Testis (tissue), 3 donors: ENCODE data around the gene MTFP1. TPM values are rescaled to one million over a fixed set of nuclear protein-coding genes. Genes with fewer than 3 reads are reported as not detected.
A peak's percentile ranks its signal among the peaks of the same experiment; 100 is the strongest.

ENCODE experiments used
- DNase-seq: peaks from one replicate; pipeline ENCODE4 v3.0.0-alpha.2; 2019
- H3K27ac ChIP-seq, 2 donors: fragments of 200-600 bp; sonication (generic); one replicate each; pipeline ENCODE4 v1.5.1; 2019
- H3K27me3 ChIP-seq: fragments of 200-600 bp; sonication (generic); one replicate; pipeline ENCODE4 v1.5.1; 2019
- H3K36me3 ChIP-seq: fragments of 200-600 bp; sonication (generic); one replicate; pipeline ENCODE4 v1.5.1; 2017; ENCODE audit warnings: low read depth; ENCODE audit errors: missing control alignments
- H3K4me1 ChIP-seq: fragments of 200-600 bp; sonication (generic); one replicate; pipeline ENCODE4 v1.5.1; 2019
- H3K4me3 ChIP-seq, 2 donors: fragments of 200-600 bp; sonication (generic); one replicate each; pipeline ENCODE4 v1.5.1; 2017 to 2019
- H3K9me3 ChIP-seq: fragments of 200-600 bp; sonication (generic); one replicate; pipeline ENCODE4 v1.5.1; 2017
- POLR2A ChIP-seq: fragments of 450-650 bp; IDR thresholded peaks from one replicate; pipeline ENCODE4 v1.6.1; 2017; ENCODE audit warnings: antibody characterized with exemption, mild to moderate bottlenecking, moderate library complexity
- WGBS, 2 donors: methylation state at CpG; one replicate each; pipeline ENCODE4 v1.1.5; 2018; 5-methylcytosine and 5-hydroxymethylcytosine counted together
- intact Hi-C: fragments of 100-400 bp; cut with DNase I; formaldehyde crosslinking; loops from one replicate; pipeline ENCODE4 v1.15.1; 2023; ENCODE audit warnings: low total_unique reads
- polyA plus RNA-seq: library from polyadenylated mRNA; stranded (reverse); fragments of 350-450 nt; fragmentation: Illumina TruSeq; extraction: RNeasy Lipid Tissue Mini Kit (QIAGEN cat#74804); gene quantifications from one replicate; pipeline ENCODE4 v1.2.3, GENCODE V29; 2014; ENCODE audit warnings: low read depth, low replicate concordance; ENCODE audit not compliant: insufficient read depth
- total RNA-seq, 2 donors: library from RNA; depleted of rRNA; stranded (reverse); fragments of >200 nt; gene quantifications; one replicate each; pipeline ENCODE4 v1.2.3, GENCODE V29; 2016
- TF ChIP-seq, protein P1 (sequence below), 3 experiments: fragments of 450-650 bp in 2 of 3; fragments of 200-600 bp in 1 of 3; sonication (generic) in 1 of 3; IDR thresholded peaks; one replicate each; pipeline ENCODE4 v1.5.1; 2016 to 2019; ENCODE audit warnings: antibody characterized with exemption in 3 of 3, mild to moderate bottlenecking in 2 of 3, moderate library complexity in 1 of 3

MTFP1 gene
- total and polyA plus RNA-seq, 3 donors from 2014 or later: 5.7 to 13.2 (median 9.3) TPM

GRCh38 chr22:30396871-30397655 lies 28.5 kb upstream of the MTFP1 start, which contains the start of gene SEC14L2:
SEC14L2 (plus strand) TSS chr22:30397018; CDS start chr22:30397117, 99 bp downstream.
- 0 to 2% methylated on average over 8 to 39 of the region's 56 CpGs for WGBS, 2 donors
- no peaks in the 10 kb centered on the region for H3K9me3 ChIP-seq
- H3K27ac ChIP-seq: no peak within 1 kb of the TSS
- no peaks in the 10 kb centered on the region for H3K36me3 ChIP-seq
- peak; percentile 76 for DNase-seq
- TF ChIP-seq, protein P1, sequence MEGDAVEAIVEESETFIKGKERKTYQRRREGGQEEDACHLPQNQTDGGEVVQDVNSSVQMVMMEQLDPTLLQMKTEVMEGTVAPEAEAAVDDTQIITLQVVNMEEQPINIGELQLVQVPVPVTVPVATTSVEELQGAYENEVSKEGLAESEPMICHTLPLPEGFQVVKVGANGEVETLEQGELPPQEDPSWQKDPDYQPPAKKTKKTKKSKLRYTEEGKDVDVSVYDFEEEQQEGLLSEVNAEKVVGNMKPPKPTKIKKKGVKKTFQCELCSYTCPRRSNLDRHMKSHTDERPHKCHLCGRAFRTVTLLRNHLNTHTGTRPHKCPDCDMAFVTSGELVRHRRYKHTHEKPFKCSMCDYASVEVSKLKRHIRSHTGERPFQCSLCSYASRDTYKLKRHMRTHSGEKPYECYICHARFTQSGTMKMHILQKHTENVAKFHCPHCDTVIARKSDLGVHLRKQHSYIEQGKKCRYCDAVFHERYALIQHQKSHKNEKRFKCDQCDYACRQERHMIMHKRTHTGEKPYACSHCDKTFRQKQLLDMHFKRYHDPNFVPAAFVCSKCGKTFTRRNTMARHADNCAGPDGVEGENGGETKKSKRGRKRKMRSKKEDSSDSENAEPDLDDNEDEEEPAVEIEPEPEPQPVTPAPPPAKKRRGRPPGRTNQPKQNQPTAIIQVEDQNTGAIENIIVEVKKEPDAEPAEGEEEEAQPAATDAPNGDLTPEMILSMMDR (IDR thresholded peaks at IDR 0.05): no peak
- no peak for TF ChIP-seq POLR2A
- peaks cover 19% of the 10 kb centered on the region for H3K4me1 ChIP-seq
- H3K4me3 ChIP-seq: peak within 1 kb of the TSS; percentile 45 to 54
- intact Hi-C loops: no loop called here
- no peaks in the 10 kb centered on the region for H3K27me3 ChIP-seq

GRCh38 chr22:30397656-30398635 lies 27.6 kb upstream of the MTFP1 start:
- TF ChIP-seq, protein P1 (IDR thresholded peaks at IDR 0.05): no peak
- no peak for TF ChIP-seq POLR2A

DNA sequence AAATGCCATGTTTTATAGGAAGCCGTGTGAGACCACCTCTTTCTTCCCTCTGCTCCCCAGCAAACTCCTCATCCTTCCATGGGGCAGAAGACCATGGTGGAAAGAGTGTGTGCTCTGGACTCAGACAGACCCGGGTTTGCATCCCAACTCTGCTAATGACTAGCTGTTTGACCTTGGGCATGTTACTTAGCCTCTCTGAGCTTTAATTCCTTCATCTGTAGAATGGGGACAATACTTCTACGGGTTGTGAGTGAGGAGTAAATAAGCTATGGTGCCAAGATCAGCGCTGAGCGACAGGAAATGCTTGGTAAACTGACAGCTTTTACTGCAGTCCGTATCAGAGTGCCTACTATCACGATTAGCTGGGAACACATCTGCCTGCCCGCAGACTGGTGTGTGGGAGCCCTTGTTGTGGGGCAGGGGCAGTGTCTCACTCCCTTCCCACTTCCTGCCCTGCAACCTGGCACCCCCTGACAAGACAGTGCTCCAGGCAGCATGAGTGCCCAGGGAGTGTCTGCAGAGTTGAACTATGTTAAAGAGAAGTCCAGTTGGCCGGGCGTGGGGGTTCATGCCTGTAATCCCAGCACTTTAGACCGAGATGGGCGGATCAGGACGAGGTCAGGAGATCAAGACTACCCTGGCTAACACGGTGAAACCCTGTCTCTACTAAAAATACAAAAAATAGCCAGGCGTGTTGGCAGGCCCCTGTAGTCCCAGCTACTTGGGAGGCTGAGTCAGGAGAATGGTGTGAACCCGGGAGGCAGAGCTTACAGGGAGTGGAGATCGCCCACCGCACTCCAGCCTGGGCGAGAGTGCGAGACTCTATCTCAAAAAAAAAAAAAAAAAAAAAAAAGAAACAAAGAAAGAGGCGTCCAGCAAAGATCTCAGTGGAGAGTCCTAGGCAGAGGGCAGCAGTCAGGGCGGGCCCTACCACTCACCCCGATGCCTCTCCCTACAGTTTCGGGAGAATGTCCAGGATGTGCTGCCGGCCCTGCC lies 26.6 kb upstream of the MTFP1 start:
- Histone ChIP-seq H3K27me3 (no peaks in the 10 kb centered on the region), H3K4me3 (no peak overlapping the region), H3K4me1 (peaks cover 20% of the 10 kb centered on the region), H3K27ac (no peak overlapping the region), H3K36me3 (no peaks in the 10 kb centered on the region), H3K9me3 (no peaks in the 10 kb centered on the region)
- TF ChIP-seq POLR2A: no peak
- TF ChIP-seq, protein P1 (IDR thresholded peaks at IDR 0.05): no peak
- intact Hi-C loops: no loop called here
- DNase-seq: no peak
- 53 to 56% methylated on average over 23 to 25 of the region's 25 CpGs for WGBS, 2 donors

More at GRCh38 chr22:30397656-30398635, 27.6 kb upstream of the MTFP1 start:
- Histone ChIP-seq H3K36me3 (no peaks in the 10 kb centered on the region), H3K4me1 (peaks cover 20% of the 10 kb centered on the region), H3K9me3 (no peaks in the 10 kb centered on the region), H3K27ac (no peak overlapping the region), H3K4me3 (peak overlapping the region; percentile 45 to 54), H3K27me3 (no peaks in the 10 kb centered on the region)
- WGBS, 2 donors: 34 to 48% methylated on average over 4 to 11 of the region's 11 CpGs
- DNase-seq: no peak
- intact Hi-C loops: no loop called here

- Histone ChIP-seq H3K9me3 (no peaks in the 10 kb centered on the region), H3K27ac (no peak overlapping the region), H3K4me3 (no peak overlapping the region), H3K4me1 (peaks cover 20% of the 10 kb centered on the region), H3K27me3 (no peaks in the 10 kb centered on the region), H3K36me3 (no peaks in the 10 kb centered on the region)
- intact Hi-C loops: no loop called here
- WGBS, 2 donors: 85 to 92% methylated on average over 4 to 5 of the region's 5 CpGs
- DNase-seq: no peak
- no peak for TF ChIP-seq POLR2A
- TF ChIP-seq, protein P1 (IDR thresholded peaks at IDR 0.05): no peak
Observed at GRCh38 chr22:30399718-30400117, 25.9 kb upstream of the MTFP1 start.
